GM19239 (cell line): Measurements from ENCODE around the gene TSBP1.
A peak's percentile ranks its signal among the peaks of the same experiment; 100 is the strongest.
"Not testable (repeated sequence)": the region's sequence is repeated elsewhere in the genome, so short reads cannot be mapped to it uniquely, and the experiment has no call there.

Source experiments
- DNase-seq: peaks from one replicate; pipeline ENCODE4 v3.0.0; 2011; ENCODE audit warnings: low spot score; ENCODE audit not compliant: insufficient read length
- FAIRE-seq: peaks from 2 replicates; lab custom pipeline; 2011; peaks lifted over from hg19 to GRCh38; lab: Jason Lieb, UNC

TSBP1 gene

GRCh38 chr6:32294566-32294965 is 77.1 kb downstream of the TSBP1 start:
- FAIRE-seq (no peak), DNase-seq (no peak)

- no peak for DNase-seq
- no peak for FAIRE-seq
Measured at GRCh38 chr6:32293695-32294094, 78.0 kb downstream of the TSBP1 start.

GRCh38 chr6:32291543-32291942 is 80.2 kb downstream of the TSBP1 start:
- no peak for DNase-seq
- FAIRE-seq, result no peak

- no peak for DNase-seq
- no peak for FAIRE-seq
Measured at GRCh38 chr6:32290886-32291450, 80.7 kb downstream of the TSBP1 start.

- DNase-seq (no peak), FAIRE-seq (no peak)
Measured at GRCh38 chr6:32288426-32288825, 83.3 kb downstream of the TSBP1 start.

- peak; percentile 94 for FAIRE-seq
- DNase-seq, result not testable (repeated sequence)
Measured at GRCh38 chr6:32273801-32274577, 97.7 kb downstream of the TSBP1 start.

- peak; percentile 92 for FAIRE-seq
Measured at GRCh38 chr6:32271429-32271828, 100.3 kb downstream of the TSBP1 start.

GRCh38 chr6:32268459-32268858 is 103.2 kb downstream of the TSBP1 start:
- not testable (repeated sequence) for DNase-seq
- peak; percentile 76 for FAIRE-seq

More at GRCh38 chr6:32271429-32271828, 100.3 kb downstream of the TSBP1 start:
- DNase-seq, result no peak

- peak; percentile 71 for FAIRE-seq
Measured at GRCh38 chr6:32267035-32267434, 104.7 kb downstream of the TSBP1 start.

GRCh38 chr6:32257262-32257661 is 114.4 kb downstream of the TSBP1 start:
- FAIRE-seq, result not testable (repeated sequence)

More at GRCh38 chr6:32267035-32267434, 104.7 kb downstream of the TSBP1 start:
- no peak for DNase-seq

GRCh38 chr6:32255199-32256153 is 116.2 kb downstream of the TSBP1 start:
- DNase-seq (no peak), FAIRE-seq (peak; percentile 91)

More at GRCh38 chr6:32257262-32257661, 114.4 kb downstream of the TSBP1 start:
- DNase-seq, result not testable (repeated sequence)

- FAIRE-seq (no peak), DNase-seq (no peak)
Measured at GRCh38 chr6:32254761-32255198, 116.9 kb downstream of the TSBP1 start.

- FAIRE-seq (peak; percentile 93), DNase-seq (no peak)
Measured at GRCh38 chr6:32252331-32253009, 119.2 kb downstream of the TSBP1 start.

- DNase-seq (no peak), FAIRE-seq (no peak)
Measured at GRCh38 chr6:32249262-32249661, 122.4 kb downstream of the TSBP1 start.

- FAIRE-seq (no peak), DNase-seq (no peak)
Measured at GRCh38 chr6:32247401-32247800, 124.3 kb downstream of the TSBP1 start.

GRCh38 chr6:32244946-32245398 is 126.7 kb downstream of the TSBP1 start:
- peak; percentile 84 for FAIRE-seq
- peak; percentile 60 for DNase-seq

GRCh38 chr6:32244270-32244669 is 127.4 kb downstream of the TSBP1 start:
- no peak for FAIRE-seq

More at GRCh38 chr6:32244270-32244669, 127.4 kb downstream of the TSBP1 start:
- no peak for DNase-seq
